HG03432 (cell line): ENCODE results near the gene ARFGEF3.
"Not testable (repeated sequence)": the region's sequence is repeated elsewhere in the genome, so short reads cannot be mapped to it uniquely, and the experiment has no call there.

ENCODE experiments used
- ATAC-seq: cut with Tn5 transposase; IDR thresholded peaks from one replicate; pipeline ENCODE4 v1.9.1; 2021; ENCODE audit warnings: mild to moderate bottlenecking, moderate library complexity; ENCODE audit not compliant: unreplicated experiment

ARFGEF3 gene

GRCh38 chr6:138341176-138341575 is 179.4 kb downstream of the ARFGEF3 start:
- ATAC-seq, result no peak

- ATAC-seq, result no peak
Observed at GRCh38 chr6:138343112-138343511, 181.4 kb downstream of the ARFGEF3 start.

- ATAC-seq, result no peak
Observed at GRCh38 chr6:138345565-138346285, 184.0 kb downstream of the ARFGEF3 start.

DNA sequence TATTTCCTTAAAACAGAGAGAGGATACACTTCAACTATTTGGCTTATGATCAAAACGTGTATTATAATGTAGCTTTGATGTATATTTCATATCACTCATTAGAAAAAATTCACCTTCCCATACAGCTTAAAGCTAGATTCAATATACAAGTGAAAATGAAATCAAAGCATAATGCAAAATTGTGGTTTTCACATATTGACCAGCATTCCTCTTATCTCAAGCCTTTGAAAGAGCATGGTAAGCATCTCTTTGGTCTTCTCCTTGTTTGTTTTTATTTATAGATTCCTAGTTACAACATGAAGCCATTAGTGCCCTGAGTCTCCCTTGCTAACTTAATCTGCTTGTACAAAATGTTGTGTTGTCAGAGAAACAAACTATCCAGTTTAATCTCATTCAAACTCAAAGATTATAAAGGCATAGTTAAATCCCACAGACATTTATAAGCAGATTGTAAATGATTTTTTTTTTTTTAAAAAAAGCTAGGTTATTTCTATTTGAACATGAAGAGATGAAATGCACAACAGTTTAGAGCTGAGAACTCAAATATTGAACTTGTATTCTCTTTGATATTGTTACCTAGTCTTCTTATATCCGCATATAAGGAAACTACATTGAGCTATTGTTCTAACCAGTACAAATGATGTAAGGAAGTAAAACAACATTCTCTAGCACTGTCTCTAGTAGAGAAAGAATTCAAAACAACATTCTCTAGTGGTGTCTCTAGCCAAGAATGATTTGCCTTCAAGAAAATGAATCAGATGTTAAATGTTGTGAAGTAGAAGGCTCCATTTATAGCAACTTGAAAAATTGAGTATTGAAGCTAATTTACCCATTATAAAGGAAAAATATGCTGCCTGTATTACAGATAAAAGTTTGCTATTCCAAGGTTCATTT is 184.8 kb downstream of the ARFGEF3 start:
- no peak for ATAC-seq

GRCh38 chr6:138347864-138348263 is 186.1 kb downstream of the ARFGEF3 start:
- no peak for ATAC-seq

- ATAC-seq, result no peak
Observed at GRCh38 chr6:138349891-138350290, 188.2 kb downstream of the ARFGEF3 start.

- no peak for ATAC-seq
Observed at GRCh38 chr6:138357928-138358327, 196.2 kb downstream of the ARFGEF3 start.

DNA sequence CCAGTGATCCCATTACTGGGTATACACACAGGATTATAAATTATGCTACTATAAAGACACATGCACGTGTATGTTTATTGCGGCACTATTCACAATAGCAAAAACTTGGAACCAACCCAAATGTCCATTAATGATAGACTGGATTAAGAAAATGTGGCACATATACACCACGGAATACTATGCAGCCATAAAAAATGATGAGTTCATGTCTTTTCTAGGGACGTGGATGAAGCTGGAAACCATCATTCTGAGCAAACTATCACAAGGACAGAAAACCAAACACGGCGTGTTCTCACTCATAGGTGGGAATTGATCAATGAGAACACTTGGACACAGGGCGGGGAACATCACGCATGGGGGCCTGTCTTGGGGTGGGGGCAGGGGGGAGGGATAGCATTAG is 206.9 kb downstream of the ARFGEF3 start:
- ATAC-seq, result not testable (repeated sequence)

DNA sequence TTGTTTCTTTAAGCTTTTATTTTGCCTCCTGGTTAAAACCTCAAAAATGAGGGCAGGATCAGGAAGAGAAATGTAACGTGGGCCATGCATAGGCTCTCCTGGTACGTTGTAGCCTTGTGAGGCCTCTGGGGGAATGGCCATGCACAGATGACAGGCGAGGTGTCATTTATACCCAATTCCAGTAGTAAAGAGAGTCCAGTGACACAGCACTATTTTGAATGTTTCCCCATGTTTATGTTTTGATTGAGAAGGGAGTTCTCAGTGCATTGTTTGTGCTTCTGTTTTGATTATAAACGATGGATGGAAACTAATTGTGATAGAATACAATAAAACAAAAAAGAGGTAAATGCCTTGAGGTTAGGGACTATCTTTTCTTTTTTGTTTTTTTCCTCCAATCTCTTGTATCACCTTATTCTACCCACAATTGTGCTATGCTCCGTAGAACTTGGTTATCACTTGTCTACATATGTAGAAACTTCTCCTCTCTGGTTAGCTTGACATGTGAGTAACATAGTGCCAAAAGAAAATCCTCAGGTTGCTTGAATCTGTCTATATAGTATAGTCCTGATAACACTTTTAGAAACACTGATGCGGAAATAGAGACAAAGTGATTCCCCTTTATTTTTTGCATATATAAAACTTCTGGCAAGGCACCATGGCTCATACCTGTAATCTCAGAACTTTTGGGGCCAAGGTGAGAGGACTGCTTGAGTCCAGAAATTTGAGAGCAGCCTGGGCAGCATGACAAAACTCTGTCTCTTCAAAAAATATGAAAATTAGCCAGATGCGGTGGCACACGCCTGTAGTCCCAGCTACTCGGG is 209.1 kb downstream of the ARFGEF3 start:
- ATAC-seq, result no peak

GRCh38 chr6:138371452-138371711 is 209.6 kb downstream of the ARFGEF3 start:
- no peak for ATAC-seq

DNA sequence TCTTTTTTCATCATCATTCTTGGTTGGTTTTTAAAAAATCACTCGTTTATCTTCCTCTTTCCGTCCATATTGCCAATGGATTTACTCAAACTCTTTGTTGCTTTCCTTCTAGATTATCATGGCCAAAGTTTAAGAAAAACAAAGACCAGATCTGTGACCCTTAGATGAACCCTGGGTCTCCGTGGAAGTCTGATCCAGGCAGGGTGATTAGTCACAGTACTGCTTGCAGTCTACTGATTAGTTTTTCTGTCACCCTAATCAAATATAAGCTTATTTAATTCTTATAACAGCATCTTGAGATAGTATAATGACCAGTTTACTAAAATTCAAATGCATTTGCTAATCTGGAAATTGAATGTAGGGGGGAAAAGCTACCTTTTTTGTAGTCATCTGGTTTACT is 210.0 kb downstream of the ARFGEF3 start:
- ATAC-seq, result no peak

- ATAC-seq, result no peak
Observed at GRCh38 chr6:138372711-138373463, 211.1 kb downstream of the ARFGEF3 start.

- no peak for ATAC-seq
Observed at GRCh38 chr6:138374230-138374629, 212.5 kb downstream of the ARFGEF3 start.

DNA sequence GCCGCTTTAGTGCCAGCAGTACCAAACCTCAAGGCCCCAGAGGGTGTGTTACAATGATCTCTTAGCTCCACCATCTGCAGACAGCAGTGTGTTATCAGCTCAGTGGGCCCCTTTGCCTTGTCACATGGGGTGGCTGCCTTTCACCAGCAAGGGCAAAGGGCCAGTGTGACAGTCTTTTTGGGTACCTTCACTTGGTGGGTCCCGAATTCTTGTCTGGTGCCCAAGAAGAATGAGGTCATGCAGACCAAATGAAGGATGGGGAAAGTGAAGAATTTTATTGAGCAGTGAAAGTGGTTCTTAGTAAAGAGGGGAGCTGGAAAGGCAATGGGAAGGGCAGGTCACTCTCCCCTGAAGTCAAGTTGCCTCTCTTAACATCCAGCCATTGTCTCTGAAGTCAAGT is 213.1 kb downstream of the ARFGEF3 start:
- ATAC-seq, result no peak

DNA sequence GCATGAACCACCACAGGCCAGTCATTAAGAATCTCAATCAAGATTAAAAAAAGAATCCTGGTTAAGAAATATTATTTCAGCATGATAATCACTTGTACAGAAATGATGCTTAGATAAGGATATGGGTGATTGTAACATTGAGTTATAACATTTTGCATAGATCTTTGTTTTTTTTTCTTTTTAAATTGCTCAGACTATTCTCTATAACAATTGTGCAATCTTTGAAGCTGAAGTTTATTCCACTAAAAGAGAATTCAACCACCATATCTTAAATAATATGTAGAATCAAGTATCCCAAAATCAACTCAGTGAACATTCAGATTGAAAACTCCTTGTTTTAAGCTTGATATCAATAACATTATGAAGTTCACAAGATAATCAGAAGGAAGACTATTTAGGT is 215.3 kb downstream of the ARFGEF3 start:
- ATAC-seq, result no peak

DNA sequence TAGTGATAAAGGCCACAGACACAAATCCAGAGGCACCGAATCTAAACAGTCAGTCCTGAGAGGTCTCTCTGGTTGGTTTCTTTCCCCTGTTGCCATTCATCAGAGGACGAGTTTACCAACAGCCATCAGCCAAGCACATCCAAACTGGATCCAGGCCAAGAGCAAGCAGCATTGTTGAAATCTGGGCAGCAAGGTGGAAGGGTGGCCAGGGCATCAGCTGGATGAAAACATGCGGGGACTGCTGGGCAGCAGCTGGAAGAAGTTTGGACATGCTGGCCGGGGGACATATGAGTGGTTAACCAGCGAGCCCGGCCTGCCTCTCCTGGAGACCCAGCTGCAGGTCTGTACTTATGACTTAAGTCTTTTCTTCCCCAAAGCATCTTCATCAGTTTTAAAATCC is 216.1 kb downstream of the ARFGEF3 start, which contains the start of gene SMIM28:
TSS of gene SMIM28 (plus strand) at position 62 of the 400 bp plus-strand sequence. CDS start at position 230, 168 bp downstream.
- ATAC-seq, result no peak

GRCh38 chr6:138378463-138378862 is 216.7 kb downstream of the ARFGEF3 start:
- ATAC-seq, result no peak

- no peak for ATAC-seq
Observed at GRCh38 chr6:138382498-138383265, 220.9 kb downstream of the ARFGEF3 start.

- ATAC-seq, result no peak
Observed at GRCh38 chr6:138383776-138384175, 222.0 kb downstream of the ARFGEF3 start.

DNA sequence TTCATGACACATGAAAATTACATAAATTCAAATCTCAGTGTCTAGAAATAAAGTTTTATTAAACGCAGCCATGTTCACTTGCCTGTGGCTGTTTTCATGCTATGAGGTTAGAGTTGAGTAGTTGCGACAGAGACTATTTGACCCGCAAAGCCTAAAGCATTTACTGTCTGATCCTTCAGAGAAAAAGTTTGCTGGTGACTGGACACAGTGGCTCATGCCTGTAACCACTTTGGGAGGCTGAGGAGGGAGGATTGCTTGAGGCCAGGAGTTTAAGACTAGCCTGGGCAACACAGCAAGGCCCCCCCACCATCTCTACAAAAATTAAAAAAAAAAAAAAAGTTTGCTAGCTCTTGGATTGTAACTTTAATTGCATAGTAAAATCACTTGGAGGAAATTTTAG is 225.2 kb downstream of the ARFGEF3 start:
- no peak for ATAC-seq
